ENCODE data around the gene USP30. TPM values are rescaled to one million over a fixed set of nuclear protein-coding genes. Genes with fewer than 3 reads are reported as not detected.

USP30 gene
- total and polyA plus RNA-seq, 10 of the 15 experiments (the other 5 are each of a cell fraction or from before 2014, with no cell fraction given): 2.1 to 16.2 (median 6.4) TPM

DNA sequence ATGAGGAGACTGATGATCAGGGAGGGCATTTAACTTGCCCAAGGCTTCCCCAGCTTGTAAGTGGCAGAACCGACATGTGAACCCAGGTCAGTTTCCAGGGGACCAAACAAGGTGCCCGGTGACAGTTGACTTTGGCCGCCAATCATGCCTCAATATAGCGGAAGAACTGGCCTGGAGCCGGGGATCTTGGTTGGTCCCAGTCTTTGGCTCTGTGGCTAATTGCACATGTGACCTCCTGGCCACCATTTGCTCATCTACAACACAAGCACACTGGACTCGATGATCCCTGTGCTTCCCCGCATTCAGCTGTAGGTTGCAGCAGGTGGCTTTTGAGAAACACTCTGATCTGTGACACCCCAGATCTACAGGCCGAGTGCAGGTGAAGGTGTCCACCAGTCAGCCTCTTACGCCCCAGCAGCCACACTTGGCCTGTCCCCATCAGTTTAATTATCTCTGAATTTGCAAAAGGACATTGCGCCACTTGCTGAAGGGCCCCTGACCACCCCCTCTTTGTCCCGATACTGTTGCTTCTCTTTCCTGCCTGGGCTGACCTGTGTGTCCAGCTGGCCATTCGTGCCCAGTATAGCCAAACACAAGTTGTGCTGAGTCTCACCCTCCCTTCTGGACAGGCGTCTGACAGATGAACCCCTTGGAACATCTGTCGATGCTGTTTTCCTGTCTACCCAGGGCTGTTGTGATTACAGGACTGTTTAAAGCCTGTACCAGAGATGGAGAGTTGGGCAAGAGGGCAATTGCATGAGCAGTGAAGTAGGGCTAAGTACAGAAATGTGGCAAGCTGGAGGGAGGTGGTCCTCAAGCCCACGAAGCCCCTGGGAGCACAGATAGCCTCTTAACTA lies 78.1 kb downstream of the USP30 start:
- RAD21 ChIA-PET (ENCODE audit: unreplicated experiment): no interaction called here
- CTCF ChIA-PET: interaction anchor here (2.3 kb wide), 1 partner anchor 12 kb away, joined by 5 read pairs; no protein-coding TSS in a partner anchor
- DNase-seq (ENCODE audit: low read depth, low spot score) (no peak), FAIRE-seq (no peak), ATAC-seq (no peak)
- H3K79me2 ChIP-seq (ENCODE audit: control insufficient read depth, insufficient read depth, low read length): no peaks in the 10 kb centered on the region
- no TSS peak for BruUV-seq (replicated peaks)
- no peak overlapping the region for H2AFZ ChIP-seq (ENCODE audit: control insufficient read depth, low read depth, low read length)
- SMC1A ChIA-PET (ENCODE audit: uncharacterized antibody, unreplicated experiment): no interaction called here
- no peaks in the 10 kb centered on the region for H3K9me3 ChIP-seq (replicated peaks; ENCODE audit: control insufficient read depth, insufficient read depth, low read length)
- WGBS (ENCODE audit: insufficient coverage, insufficient replicate concordance, low lambda C conversion rate, missing lambda C conversion rate): 53% methylated on average over 15 of the region's 15 CpGs
- H3K4me1 ChIP-seq (ENCODE audit: control insufficient read depth, insufficient read depth, low read length): no peaks in the 10 kb centered on the region
- TF ChIP-seq JUND (IDR thresholded peaks at IDR 0.05; ENCODE audit: low read depth, low read length): no peak
- TF ChIP-seq HSF1 (IDR thresholded peaks at IDR 0.05; ENCODE audit: low read depth, low read length): no peak
- TF ChIP-seq ZSCAN29 (IDR thresholded peaks at IDR 0.05): no peak
- TF ChIP-seq, protein P1, sequence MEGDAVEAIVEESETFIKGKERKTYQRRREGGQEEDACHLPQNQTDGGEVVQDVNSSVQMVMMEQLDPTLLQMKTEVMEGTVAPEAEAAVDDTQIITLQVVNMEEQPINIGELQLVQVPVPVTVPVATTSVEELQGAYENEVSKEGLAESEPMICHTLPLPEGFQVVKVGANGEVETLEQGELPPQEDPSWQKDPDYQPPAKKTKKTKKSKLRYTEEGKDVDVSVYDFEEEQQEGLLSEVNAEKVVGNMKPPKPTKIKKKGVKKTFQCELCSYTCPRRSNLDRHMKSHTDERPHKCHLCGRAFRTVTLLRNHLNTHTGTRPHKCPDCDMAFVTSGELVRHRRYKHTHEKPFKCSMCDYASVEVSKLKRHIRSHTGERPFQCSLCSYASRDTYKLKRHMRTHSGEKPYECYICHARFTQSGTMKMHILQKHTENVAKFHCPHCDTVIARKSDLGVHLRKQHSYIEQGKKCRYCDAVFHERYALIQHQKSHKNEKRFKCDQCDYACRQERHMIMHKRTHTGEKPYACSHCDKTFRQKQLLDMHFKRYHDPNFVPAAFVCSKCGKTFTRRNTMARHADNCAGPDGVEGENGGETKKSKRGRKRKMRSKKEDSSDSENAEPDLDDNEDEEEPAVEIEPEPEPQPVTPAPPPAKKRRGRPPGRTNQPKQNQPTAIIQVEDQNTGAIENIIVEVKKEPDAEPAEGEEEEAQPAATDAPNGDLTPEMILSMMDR (IDR thresholded peaks at IDR 0.05 in 2 of 3, conservative IDR thresholded peaks at IDR 0.05 in 1 of 3; ENCODE audit: control insufficient read depth in 2 of 3, extremely low read depth in 1 of 3, insufficient read depth in 1 of 3, low read depth in 3 of 3, low read length in 3 of 3): no peak
- intact Hi-C loops (cut with micrococcal nuclease; ENCODE audit: unreplicated experiment): loop anchor here (10.0 kb wide), 1 partner anchor 254 kb away; no protein-coding TSS in a partner anchor
- POLR2A ChIA-PET: no interaction called here
- in situ Hi-C loops (cut with MboI): no loop called here
- H3K27me3 ChIP-seq (replicated peaks in 1 of 2; ENCODE audit: control insufficient read depth in 2 of 2, insufficient read depth in 2 of 2, low read length in 1 of 2): no peaks in the 10 kb centered on the region
- no peaks in the 10 kb centered on the region for H3K36me3 ChIP-seq (ENCODE audit: control insufficient read depth in 2 of 2, insufficient read depth in 2 of 2, low read length in 1 of 2)
- no peak overlapping the region for H3K9ac ChIP-seq (ENCODE audit: control insufficient read depth, insufficient read depth, low read length)
- no peaks in the 10 kb centered on the region for H4K20me1 ChIP-seq (ENCODE audit: control insufficient read depth, insufficient read depth)
- H3K4me3 ChIP-seq: no peak overlapping the region
- no peak overlapping the region for H3K27ac ChIP-seq (ENCODE audit: control insufficient read depth, insufficient read depth)
- no peak overlapping the region for H3K4me2 ChIP-seq (ENCODE audit: control insufficient read depth, insufficient read depth)

Measured in GM12878 (cell line).